AG09319 (cell line): ENCODE measurements around the gene RPP30.

ENCODE experiments used
- DNase-seq: peaks from one replicate; pipeline ENCODE4 v3.0.0-alpha.2; 2010; ENCODE audit warnings: low read depth; ENCODE audit errors: extremely low read depth
- TF ChIP-seq, protein P1 (sequence below): IDR thresholded peaks from 2 replicates; pipeline ENCODE4 v1.5.1; 2011; ENCODE audit warnings: low read depth, mild to moderate bottlenecking, inconsistent platforms, low read length, moderate library complexity

The RPP30 gene

DNA sequence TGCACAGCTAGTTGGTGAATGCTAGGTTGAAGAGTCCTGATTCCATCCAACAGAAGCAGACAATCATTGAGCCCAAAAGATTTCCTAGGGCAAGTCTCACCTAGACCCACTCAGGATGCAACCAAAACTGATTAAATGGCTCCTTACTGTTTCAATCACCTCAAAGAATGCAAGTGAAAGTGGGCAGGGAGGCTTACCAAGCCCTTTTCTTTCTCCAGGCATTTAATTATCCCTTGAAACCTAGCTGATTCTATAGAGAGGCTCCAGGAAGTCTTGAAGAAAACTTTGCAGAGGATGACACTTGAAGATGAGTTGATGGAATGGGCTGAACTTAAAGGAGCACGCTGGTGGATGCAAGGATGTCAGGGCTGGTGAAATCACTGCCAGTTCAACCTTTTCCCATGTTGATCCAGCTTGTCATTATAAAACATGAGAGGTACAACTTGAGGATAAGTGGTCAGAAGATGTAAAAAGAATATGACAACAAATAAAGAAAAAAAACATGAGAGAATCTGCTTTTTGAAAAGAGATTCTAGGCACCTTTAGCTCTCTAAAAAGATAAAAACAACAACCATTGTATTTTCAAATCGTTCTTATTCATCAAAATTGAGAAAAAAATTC, 51.4 kb downstream of the RPP30 start:
- TF ChIP-seq, protein P1, sequence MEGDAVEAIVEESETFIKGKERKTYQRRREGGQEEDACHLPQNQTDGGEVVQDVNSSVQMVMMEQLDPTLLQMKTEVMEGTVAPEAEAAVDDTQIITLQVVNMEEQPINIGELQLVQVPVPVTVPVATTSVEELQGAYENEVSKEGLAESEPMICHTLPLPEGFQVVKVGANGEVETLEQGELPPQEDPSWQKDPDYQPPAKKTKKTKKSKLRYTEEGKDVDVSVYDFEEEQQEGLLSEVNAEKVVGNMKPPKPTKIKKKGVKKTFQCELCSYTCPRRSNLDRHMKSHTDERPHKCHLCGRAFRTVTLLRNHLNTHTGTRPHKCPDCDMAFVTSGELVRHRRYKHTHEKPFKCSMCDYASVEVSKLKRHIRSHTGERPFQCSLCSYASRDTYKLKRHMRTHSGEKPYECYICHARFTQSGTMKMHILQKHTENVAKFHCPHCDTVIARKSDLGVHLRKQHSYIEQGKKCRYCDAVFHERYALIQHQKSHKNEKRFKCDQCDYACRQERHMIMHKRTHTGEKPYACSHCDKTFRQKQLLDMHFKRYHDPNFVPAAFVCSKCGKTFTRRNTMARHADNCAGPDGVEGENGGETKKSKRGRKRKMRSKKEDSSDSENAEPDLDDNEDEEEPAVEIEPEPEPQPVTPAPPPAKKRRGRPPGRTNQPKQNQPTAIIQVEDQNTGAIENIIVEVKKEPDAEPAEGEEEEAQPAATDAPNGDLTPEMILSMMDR, result no peak
- DNase-seq, result no peak

DNA sequence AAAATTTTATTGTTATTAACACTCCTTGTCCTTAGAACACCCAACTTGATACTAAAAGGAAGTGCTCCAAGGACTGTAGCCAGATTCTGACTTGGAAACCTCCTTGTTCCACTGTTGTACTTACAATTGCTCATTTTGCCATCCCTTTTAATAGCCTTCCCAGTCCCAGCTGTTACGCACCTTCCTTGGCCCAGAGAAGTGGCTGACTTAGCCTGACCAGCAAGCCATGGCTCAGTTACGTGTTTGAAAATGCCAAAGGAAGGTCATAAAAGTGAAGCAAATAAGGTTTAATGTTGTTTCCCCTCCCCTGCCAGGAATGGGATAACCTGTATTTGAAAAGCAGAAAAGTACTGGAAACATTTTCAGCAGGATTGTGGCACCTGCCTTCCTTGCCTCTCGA, 52.8 kb downstream of the RPP30 start:
- TF ChIP-seq, protein P1, result no peak
- DNase-seq, result no peak

DNA sequence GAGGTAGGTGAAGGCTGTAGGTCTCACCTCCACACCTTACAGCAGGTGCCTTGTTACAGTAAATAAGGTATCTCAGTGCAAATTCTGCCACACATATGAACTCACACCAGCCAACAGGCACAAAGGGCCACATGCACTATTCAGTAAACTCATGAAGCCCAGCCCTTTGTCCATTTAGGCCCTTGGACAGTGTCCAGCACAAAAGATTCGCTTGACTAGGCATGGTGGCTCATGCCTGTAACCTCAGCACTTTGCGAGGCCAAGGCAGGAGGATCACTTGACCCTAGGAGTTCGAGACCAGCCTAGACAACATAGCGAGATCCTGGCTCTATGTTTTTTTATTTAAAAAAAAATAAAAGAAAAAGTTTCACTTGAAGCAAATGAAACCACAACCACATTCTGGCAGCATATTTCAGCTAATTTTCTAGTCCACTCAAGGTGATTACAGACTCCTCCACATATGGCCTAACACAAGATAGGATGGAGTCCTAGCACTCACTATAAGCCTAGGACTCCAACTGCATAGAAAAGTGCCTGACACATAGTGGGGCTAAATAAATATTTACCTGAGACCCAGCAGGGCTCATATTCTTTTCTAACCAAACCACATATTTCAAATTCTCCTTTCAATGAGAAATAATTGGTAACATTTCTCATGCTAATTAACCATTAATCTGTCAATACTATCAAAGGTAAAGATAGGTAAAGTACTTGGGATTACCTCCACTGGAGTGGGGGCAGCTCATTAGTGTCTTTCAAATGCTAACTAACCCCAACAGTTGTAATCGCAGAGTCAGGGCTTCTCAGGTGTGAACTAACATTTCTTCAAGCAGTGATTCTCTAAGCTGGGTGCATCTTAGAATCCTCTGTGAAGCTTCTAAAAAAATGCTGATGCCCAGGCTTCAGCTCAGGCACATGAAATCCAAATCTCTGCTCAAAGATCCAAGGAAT, 53.6 kb downstream of the RPP30 start:
- TF ChIP-seq, protein P1, result no peak
- DNase-seq, result no peak

DNA sequence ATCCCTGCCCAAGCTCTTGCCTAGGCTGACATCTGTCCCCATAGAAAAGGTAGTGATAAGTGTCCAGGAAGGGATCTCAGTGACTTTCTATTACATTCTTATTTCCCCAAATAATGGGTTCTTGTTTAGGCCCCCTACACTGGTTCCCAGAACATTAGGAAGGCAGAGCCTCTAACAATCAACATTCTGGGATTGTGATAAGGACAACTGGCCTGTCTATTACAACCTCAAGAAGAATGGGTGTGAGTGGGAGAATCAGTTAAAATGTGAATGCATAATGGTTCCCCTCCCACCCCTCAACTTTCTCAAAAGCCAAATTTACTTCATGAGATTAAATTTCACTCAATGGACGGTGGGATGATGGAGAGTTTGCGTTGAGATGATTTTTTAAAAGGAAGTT, 55.5 kb downstream of the RPP30 start:
- TF ChIP-seq, protein P1, result no peak

DNA sequence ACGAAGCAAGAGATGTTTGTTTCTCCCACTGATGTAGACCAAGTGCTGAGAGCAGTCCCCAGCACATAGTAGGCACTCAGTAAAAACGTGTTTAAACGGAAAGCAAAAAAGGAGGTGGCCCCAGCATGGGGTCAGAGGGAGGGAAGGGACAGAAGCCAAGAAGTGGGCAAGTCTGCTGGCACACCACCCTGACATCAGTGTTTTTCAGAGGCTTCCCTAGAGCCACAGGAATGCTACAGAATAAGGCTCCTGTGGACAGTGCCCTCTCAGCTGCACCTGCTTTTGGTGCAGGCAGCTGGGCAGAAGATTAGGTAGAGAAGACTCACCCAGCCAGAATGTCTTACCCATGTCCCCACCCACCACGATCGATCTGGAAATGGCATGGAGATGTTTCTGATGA, 57.4 kb downstream of the RPP30 start:
- no peak for DNase-seq

More for the DNA sequence above, 55.5 kb downstream of the RPP30 start:
- DNase-seq, result no peak

DNA sequence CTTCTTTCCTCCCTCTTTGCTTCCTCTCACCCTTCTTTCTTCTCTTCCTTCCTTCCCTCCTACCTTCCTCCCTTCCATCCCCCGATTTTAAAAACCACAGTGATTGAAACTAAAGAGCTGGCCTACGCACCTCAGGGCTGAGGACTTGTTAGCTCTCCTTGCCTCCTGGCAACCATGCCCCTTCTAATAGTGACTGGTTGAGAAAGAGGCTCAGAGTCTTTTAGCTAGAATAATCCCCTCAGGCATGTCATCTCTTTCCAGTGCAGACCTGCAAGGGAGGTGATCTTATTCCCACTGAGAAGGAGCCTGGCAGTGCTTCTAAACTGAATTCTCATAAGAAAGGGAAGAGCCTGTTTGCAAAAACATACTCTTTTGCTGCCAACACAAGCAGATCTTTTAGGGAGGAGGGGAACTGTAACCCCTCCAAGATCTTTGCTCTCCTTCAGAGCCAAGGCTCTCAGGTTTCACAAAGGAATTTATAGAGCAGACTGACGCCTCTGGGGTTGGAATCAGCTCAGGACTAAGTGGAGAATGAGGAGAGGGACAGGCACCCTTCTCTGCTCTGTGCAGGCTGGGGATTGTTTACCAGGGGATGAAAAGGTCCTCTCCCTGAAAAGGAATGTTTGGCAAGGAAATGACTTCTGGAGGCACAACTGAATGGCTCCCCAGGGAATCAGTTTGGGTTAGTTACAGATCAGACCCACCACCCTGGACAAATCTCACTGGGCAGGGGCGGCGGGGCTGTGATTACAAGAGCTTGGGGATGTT, 58.5 kb downstream of the RPP30 start:
- TF ChIP-seq, protein P1, result no peak
- no peak for DNase-seq

More for the DNA sequence above, 57.4 kb downstream of the RPP30 start:
- TF ChIP-seq, protein P1, result no peak
